ENCODE measurements around the gene TMEM138. TPM values are rescaled to one million over a fixed set of nuclear protein-coding genes. Genes with fewer than 3 reads are reported as not detected.
A peak's percentile ranks its signal among the peaks of the same experiment; 100 is the strongest.

Gene TMEM138
- total RNA-seq, 1 donor: 38.5 TPM

DNA sequence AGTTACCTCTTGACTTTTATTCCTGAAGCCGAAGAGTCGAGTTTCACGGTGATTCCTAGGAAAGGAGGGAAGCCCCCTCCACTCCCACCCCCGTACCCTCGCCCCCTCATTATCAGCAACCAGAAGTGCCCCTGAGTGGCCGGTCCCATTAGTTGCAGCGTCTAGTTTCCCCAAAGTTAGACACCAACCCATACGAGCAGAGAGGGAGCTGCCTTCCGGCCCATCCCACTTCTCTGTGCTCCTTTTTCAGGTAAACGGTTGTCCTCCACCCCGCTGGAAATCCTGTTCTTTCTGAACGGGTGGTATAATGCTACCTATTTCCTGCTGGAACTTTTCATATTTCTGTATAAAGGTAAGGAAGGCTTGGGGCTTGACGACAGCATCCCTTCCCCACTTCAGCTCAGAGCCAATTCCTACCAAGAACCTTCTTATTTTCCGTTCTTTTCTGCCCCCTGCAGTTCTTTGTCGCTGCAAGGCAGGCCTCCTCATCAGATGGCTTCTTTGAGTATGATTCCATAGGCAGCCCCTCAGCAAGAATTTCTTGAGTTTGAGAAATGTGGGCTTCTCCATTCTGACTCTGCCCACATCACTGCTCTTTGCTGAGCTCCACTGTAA is 30.9 kb downstream of the TMEM138 start:
- TF ChIP-seq, protein P1, sequence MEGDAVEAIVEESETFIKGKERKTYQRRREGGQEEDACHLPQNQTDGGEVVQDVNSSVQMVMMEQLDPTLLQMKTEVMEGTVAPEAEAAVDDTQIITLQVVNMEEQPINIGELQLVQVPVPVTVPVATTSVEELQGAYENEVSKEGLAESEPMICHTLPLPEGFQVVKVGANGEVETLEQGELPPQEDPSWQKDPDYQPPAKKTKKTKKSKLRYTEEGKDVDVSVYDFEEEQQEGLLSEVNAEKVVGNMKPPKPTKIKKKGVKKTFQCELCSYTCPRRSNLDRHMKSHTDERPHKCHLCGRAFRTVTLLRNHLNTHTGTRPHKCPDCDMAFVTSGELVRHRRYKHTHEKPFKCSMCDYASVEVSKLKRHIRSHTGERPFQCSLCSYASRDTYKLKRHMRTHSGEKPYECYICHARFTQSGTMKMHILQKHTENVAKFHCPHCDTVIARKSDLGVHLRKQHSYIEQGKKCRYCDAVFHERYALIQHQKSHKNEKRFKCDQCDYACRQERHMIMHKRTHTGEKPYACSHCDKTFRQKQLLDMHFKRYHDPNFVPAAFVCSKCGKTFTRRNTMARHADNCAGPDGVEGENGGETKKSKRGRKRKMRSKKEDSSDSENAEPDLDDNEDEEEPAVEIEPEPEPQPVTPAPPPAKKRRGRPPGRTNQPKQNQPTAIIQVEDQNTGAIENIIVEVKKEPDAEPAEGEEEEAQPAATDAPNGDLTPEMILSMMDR (IDR thresholded peaks at IDR 0.05; ENCODE audit: insufficient read depth, low read length): peak; percentile 47
- peak; percentile 33 for DNase-seq (ENCODE audit: low read depth)
- peak overlapping the region; percentile 80 for H3K4me3 ChIP-seq (ENCODE audit: low read depth, low read length)

- H3K4me3 ChIP-seq (ENCODE audit: low read depth, low read length): no peak overlapping the region
- DNase-seq (ENCODE audit: low read depth): no peak
- TF ChIP-seq, protein P1 (IDR thresholded peaks at IDR 0.05; ENCODE audit: insufficient read depth, low read length): no peak
Observed at GRCh38 chr11:61401173-61401572, 39.0 kb downstream of the TMEM138 start.

- TF ChIP-seq, protein P1 (IDR thresholded peaks at IDR 0.05; ENCODE audit: insufficient read depth, low read length): no peak
- no peak for DNase-seq (ENCODE audit: low read depth)
- no peak overlapping the region for H3K4me3 ChIP-seq (ENCODE audit: low read depth, low read length)
Observed at GRCh38 chr11:61401573-61401972, 39.4 kb downstream of the TMEM138 start.

GRCh38 chr11:61403658-61404057 is 41.5 kb downstream of the TMEM138 start:
- H3K4me3 ChIP-seq (ENCODE audit: low read depth, low read length): no peak overlapping the region
- DNase-seq (ENCODE audit: low read depth): no peak
- TF ChIP-seq, protein P1 (IDR thresholded peaks at IDR 0.05; ENCODE audit: insufficient read depth, low read length): no peak

- DNase-seq (ENCODE audit: low read depth): no peak
Observed at GRCh38 chr11:61404103-61404502, 41.9 kb downstream of the TMEM138 start.

GRCh38 chr11:61404641-61405040 is 42.5 kb downstream of the TMEM138 start:
- no peak overlapping the region for H3K4me3 ChIP-seq (ENCODE audit: low read depth, low read length)
- TF ChIP-seq, protein P1 (IDR thresholded peaks at IDR 0.05; ENCODE audit: insufficient read depth, low read length): no peak
- DNase-seq (ENCODE audit: low read depth): no peak

More at GRCh38 chr11:61404103-61404502, 41.9 kb downstream of the TMEM138 start:
- TF ChIP-seq, protein P1 (IDR thresholded peaks at IDR 0.05; ENCODE audit: insufficient read depth, low read length): no peak
- H3K4me3 ChIP-seq (ENCODE audit: low read depth, low read length): no peak overlapping the region

GRCh38 chr11:61406067-61406466 is 43.9 kb downstream of the TMEM138 start:
- H3K4me3 ChIP-seq (ENCODE audit: low read depth, low read length): no peak overlapping the region
- DNase-seq (ENCODE audit: low read depth): no peak
- TF ChIP-seq, protein P1 (IDR thresholded peaks at IDR 0.05; ENCODE audit: insufficient read depth, low read length): no peak

Measured in fibroblast of the aortic adventitia (primary cell).